Mucosa of rectum (tissue), 2 donors: ENCODE measurements around the gene IDH3G.
A peak's percentile ranks its signal among the peaks of the same experiment; 100 is the strongest.
"Not testable (repeated sequence)": the region's sequence is repeated elsewhere in the genome, so short reads cannot be mapped to it uniquely, and the experiment has no call there.

Experiments used
- H3K27ac ChIP-seq, 2 donors: one replicate each; pipeline ENCODE4 v1.7.0; 2013; ENCODE audit warnings: inconsistent platforms in 2 of 2, low read depth in 2 of 2, low read length in 2 of 2
- H3K27me3 ChIP-seq, 2 donors: one replicate each; pipeline ENCODE4 v1.7.0; 2013; ENCODE audit warnings: low read length in 2 of 2; ENCODE audit not compliant: control insufficient read depth in 2 of 2, insufficient read depth in 2 of 2
- H3K36me3 ChIP-seq, 2 donors: one replicate each; pipeline ENCODE4 v1.7.0; 2013; ENCODE audit warnings: low read length in 2 of 2; ENCODE audit not compliant: control insufficient read depth in 2 of 2, insufficient read depth in 2 of 2
- H3K4me1 ChIP-seq, 2 donors: one replicate each; pipeline ENCODE4 v1.7.0; 2013; ENCODE audit warnings: low read length in 2 of 2, mild to moderate bottlenecking in 1 of 2; ENCODE audit not compliant: control insufficient read depth in 2 of 2, insufficient read depth in 2 of 2
- H3K4me3 ChIP-seq, 2 donors: one replicate each; pipeline ENCODE4 v1.7.0; 2013; ENCODE audit warnings: low read length in 2 of 2
- H3K9ac ChIP-seq, 2 donors: one replicate each; pipeline ENCODE4 v1.7.0; 2013; ENCODE audit warnings: low read length in 2 of 2, low read depth in 1 of 2, mild to moderate bottlenecking in 1 of 2
- H3K9me3 ChIP-seq, 2 donors: one replicate each; pipeline ENCODE4 v1.7.0; 2013; ENCODE audit warnings: low read length in 2 of 2; ENCODE audit not compliant: control insufficient read depth in 2 of 2
- donor health status: healthy.
- donor health status: Normal muscosa, but diverticular disease.

IDH3G gene

GRCh38 chrX:153755136-153755535 lies 39.0 kb downstream of the IDH3G start:
- H3K4me1 ChIP-seq, result no peaks in the 10 kb centered on the region
- no peak overlapping the region for H3K27ac ChIP-seq
- peaks cover 0 to 2% of the 10 kb centered on the region in 2 donors for H3K9me3 ChIP-seq
- no peak overlapping the region for H3K9ac ChIP-seq
- no peak overlapping the region for H3K4me3 ChIP-seq
- H3K27me3 ChIP-seq, result peaks cover 0 to 2% of the 10 kb centered on the region in 2 donors
- H3K36me3 ChIP-seq, result no peaks in the 10 kb centered on the region

DNA sequence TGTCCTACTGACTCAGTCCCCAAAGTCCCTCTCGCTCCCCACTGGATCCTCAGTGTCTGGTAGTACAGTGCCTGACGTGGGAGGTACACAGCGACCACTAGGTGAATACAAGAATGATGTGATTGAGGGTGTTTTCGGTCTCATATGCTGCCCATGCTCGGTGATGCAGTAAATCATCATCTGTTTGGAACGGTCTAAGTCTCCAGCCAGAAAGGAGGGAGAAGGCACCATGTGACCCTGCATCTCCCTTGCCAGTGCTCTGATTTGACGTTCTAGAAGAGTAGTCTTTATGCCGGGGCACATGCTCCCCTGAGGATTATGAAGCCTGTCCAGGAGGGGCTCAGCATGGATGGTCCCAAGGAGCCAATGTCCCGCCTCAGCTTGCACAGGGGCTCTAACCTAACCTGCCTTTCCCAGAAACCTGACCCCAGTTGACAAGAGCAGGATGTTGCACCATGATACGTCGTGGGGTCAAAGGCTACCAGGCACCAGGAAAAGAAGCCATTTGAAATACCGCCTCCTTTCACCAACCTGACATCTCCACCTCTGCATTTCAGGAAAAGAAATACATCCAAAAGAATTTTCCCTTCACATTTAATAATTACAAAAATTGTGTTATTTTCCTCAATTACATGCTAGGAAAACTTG lies 43.9 kb downstream of the IDH3G start:
- peaks cover 0 to 2% of the 10 kb centered on the region in 2 donors for H3K27me3 ChIP-seq
- no peaks in the 10 kb centered on the region for H3K9me3 ChIP-seq
- no peaks in the 10 kb centered on the region for H3K36me3 ChIP-seq
- H3K27ac ChIP-seq, result no peak overlapping the region
- H3K4me3 ChIP-seq, result no peak overlapping the region
- H3K4me1 ChIP-seq, result no peaks in the 10 kb centered on the region
- no peak overlapping the region for H3K9ac ChIP-seq

DNA sequence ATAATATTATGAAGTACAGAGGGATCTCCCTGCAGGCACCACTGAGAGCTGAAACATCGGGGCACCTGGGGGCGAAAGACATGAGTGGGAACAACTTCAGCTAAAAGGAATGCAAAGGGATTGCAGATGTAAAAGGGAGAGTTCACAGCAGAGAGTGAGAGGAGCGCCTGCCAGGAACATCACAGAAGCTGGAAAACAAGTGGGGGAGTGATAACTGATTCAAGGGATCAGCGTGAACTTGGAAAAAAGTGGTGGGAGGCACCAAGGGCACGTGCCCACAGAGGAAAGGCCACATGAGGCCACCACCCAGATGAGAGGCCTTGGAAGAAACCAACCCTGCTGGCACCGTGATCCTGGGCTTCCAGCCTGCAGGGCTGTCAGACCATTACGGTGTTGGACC lies 45.2 kb downstream of the IDH3G start:
- not testable (repeated sequence) for H3K9ac ChIP-seq, H3K9me3 ChIP-seq, H3K4me1 ChIP-seq, H3K4me3 ChIP-seq, H3K36me3 ChIP-seq, H3K27me3 ChIP-seq, H3K27ac ChIP-seq

DNA sequence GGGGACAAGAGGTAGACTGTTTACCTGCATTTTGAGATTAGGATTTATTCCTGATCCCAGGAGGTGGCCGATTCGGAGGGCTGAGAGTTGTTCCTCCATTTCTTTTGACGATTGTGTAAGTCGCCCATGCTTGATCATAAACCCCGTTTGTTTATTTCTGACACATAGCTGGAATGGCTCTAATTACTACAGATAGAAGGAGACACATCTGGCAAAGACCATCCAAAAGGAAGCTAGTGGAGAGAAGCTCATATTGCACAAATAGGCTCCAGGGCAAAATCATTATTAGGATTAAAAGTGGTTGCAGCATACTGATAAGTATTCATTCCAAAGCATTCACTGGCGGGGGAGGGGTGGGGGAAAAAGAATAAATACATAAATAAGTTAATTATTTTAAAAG lies 47.2 kb downstream of the IDH3G start:
- H3K4me1 ChIP-seq, H3K9me3 ChIP-seq, H3K4me3 ChIP-seq, H3K27ac ChIP-seq, H3K9ac ChIP-seq, H3K36me3 ChIP-seq, H3K27me3 ChIP-seq: not testable (repeated sequence)

DNA sequence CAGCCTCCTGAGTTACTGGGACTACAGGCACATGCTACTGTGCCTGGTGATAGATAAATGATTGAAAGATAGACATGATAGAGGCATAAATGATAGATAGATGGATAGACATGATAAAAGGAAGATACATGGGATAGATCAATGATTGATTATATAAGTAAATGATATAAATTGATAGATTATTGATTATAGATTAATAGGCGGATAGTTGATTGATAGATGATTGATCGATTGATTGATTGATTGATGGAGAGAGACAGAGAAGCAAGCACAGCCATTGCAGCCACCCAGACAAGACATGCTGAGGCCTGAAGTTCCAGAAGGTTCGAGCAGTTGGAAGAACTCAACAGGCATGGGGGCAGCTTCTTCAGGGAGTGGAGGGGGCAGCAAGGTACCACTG lies 47.8 kb downstream of the IDH3G start:
- peaks cover 3 to 4% of the 10 kb centered on the region in 2 donors for H3K4me1 ChIP-seq
- no peaks in the 10 kb centered on the region for H3K36me3 ChIP-seq
- no peak overlapping the region for H3K4me3 ChIP-seq
- H3K27ac ChIP-seq, result no peak overlapping the region
- no peaks in the 10 kb centered on the region for H3K9me3 ChIP-seq
- peaks cover 0 to 2% of the 10 kb centered on the region in 2 donors for H3K27me3 ChIP-seq
- no peak overlapping the region for H3K9ac ChIP-seq

DNA sequence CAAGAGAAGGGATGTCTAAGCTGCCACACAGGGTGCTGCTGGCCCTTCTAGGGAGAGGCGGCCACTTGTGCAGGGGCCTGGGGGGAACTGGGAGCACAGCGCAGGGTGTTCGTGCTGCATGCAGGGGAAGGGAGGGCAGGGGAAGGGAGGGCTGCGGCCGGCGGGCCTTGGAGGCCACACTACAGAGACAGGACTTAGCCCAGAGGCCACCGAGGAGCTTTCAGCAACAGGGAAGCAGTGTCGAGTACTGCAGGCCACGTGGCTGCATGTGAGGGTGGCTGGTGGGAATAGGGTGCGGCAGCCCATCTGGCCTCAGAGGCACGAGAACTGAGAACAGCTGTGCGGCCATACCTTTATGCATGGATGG lies 49.1 kb downstream of the IDH3G start:
- H3K9me3 ChIP-seq, result not testable (repeated sequence)

GRCh38 chrX:153744210-153745066 lies 49.7 kb downstream of the IDH3G start:
- Histone ChIP-seq H3K36me3 (no peaks in the 10 kb centered on the region), H3K9me3 (no peaks in the 10 kb centered on the region), H3K27me3 (peaks cover 0 to 2% of the 10 kb centered on the region in 2 donors), H3K4me3 (peak overlapping the region in 1 of 2 donors; percentile 10), H3K4me1 (peaks cover 3 to 4% of the 10 kb centered on the region in 2 donors), H3K27ac (peak overlapping the region; percentile 61 to 63), H3K9ac (peak overlapping the region in 1 of 2 donors; percentile 64)

More for the DNA sequence above, 49.1 kb downstream of the IDH3G start:
- not testable (repeated sequence) for H3K9ac ChIP-seq, H3K27me3 ChIP-seq, H3K4me1 ChIP-seq, H3K4me3 ChIP-seq, H3K36me3 ChIP-seq, H3K27ac ChIP-seq

- H3K9me3 ChIP-seq, H3K36me3 ChIP-seq, H3K27me3 ChIP-seq, H3K4me1 ChIP-seq: not testable (repeated sequence)
- Histone ChIP-seq H3K9ac (peak overlapping the region in 1 of 2 donors; percentile 64), H3K4me3 (peak overlapping the region in 1 of 2 donors; percentile 10), H3K27ac (peak overlapping the region; percentile 61 to 63)
These were observed 50.5 kb downstream of the IDH3G start for GRCh38 chrX:153743468-153744209.

- H3K4me1 ChIP-seq, H3K9ac ChIP-seq, H3K36me3 ChIP-seq, H3K27me3 ChIP-seq, H3K4me3 ChIP-seq, H3K9me3 ChIP-seq: not testable (repeated sequence)
- H3K27ac ChIP-seq, result peak overlapping the region; percentile 29 to 56
These were observed 51.2 kb downstream of the IDH3G start for GRCh38 chrX:153742796-153743467.

DNA sequence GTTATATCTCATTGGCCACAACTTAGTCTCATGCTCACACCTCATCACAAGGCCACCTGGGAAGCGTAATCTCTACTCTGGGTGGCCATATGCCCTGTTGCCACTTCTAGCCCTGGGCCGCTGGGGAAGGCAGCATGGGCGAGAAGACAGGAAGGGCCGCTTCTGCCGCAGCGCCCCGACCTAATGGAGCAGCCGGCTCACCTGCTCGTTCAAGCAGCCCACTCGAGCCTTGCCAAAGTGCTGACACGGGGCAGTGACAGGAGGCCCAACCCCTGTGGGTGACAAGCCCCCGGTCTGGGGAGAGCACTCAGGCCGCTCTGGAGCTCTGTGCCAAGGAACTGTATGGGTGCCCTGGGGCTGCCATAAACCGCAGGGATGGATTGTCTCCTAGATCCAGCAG lies 52.1 kb downstream of the IDH3G start:
- H3K9ac ChIP-seq, H3K4me3 ChIP-seq, H3K27me3 ChIP-seq, H3K36me3 ChIP-seq, H3K4me1 ChIP-seq, H3K27ac ChIP-seq, H3K9me3 ChIP-seq: not testable (repeated sequence)
